Endothelial cell of umbilical vein (primary cell): ENCODE measurements around the gene VIT. TPM values are rescaled to one million over a fixed set of nuclear protein-coding genes. Genes with fewer than 3 reads are reported as not detected.

ENCODE experiments used
- BruUV-seq: library from RNA; stranded (reverse); fragments of 400-500 nt; replicated peaks from 2 replicates; lab custom pipeline; 2021; lab: Mats Ljungman, UMichigan
- CTCF ChIA-PET: fragments of 300-600, 350-600 bp; sonication (Branson Sonifier 250); formaldehyde crosslinking; loops from one replicate; lab custom pipeline; 2021; ENCODE audit warnings: antibody characterized with exemption, inconsistent platforms; lab: Charles Lee
- POLR2A ChIA-PET: fragments of 300-600, 350-600 bp; sonication (Branson Sonifier 250); formaldehyde crosslinking; loops from one replicate; lab custom pipeline; 2021; ENCODE audit warnings: antibody characterized with exemption, inconsistent platforms; lab: Charles Lee
- DNase-seq: peaks from one replicate; pipeline ENCODE4 v3.0.0-alpha.2; 2011; ENCODE audit warnings: low read depth, low spot score
- FAIRE-seq: peaks from 2 replicates; lab custom pipeline; 2011; peaks lifted over from hg19 to GRCh38; lab: Jason Lieb, UNC
- H2AFZ ChIP-seq: 2 replicates; pipeline ENCODE4 v1.6.0; 2012; ENCODE audit warnings: low read depth, low read length, control low read depth, inconsistent platforms
- H3K27ac ChIP-seq: 2 replicates; pipeline ENCODE4 v1.5.1; 2011; ENCODE audit warnings: low read depth, mild to moderate bottlenecking, control low read depth, low read length, moderate library complexity; ENCODE audit not compliant: insufficient read depth
- H3K27me3 ChIP-seq, 2 experiments: 2 replicates each; pipeline versions ENCODE4 v1.6.0 to v1.6.1; 2011; ENCODE audit warnings: low read length in 2 of 2, mixed read lengths in 1 of 2; ENCODE audit not compliant: control insufficient read depth in 2 of 2, insufficient read depth in 2 of 2
- H3K36me3 ChIP-seq, 2 experiments: 2 replicates in 1 of 2; 3 replicates in 1 of 2; pipeline ENCODE4 v1.5.1; 2011; ENCODE audit warnings: low read length in 2 of 2, mild to moderate bottlenecking in 1 of 2, moderate library complexity in 1 of 2; ENCODE audit not compliant: control insufficient read depth in 2 of 2, insufficient read depth in 2 of 2; ENCODE audit errors: extremely low read depth in 1 of 2
- H3K4me1 ChIP-seq: 3 replicates; pipeline ENCODE4 v1.5.1; 2011; ENCODE audit warnings: mild to moderate bottlenecking, low read length; ENCODE audit not compliant: control insufficient read depth, insufficient read depth; ENCODE audit errors: extremely low read depth
- H3K4me2 ChIP-seq: 2 replicates; pipeline ENCODE4 v1.6.1; 2011; ENCODE audit warnings: low read length, control low read depth, mixed read lengths; ENCODE audit not compliant: insufficient read depth
- H3K4me3 ChIP-seq, 3 experiments: fragments of 200-600 bp in 1 of 3; sonication (generic), shearing (Covaris generic) in 1 of 3; replicated peaks in 1 of 3; 2 replicates each; pipeline ENCODE4 v1.5.1; 2011 to 2016; ENCODE audit warnings: control low read depth in 3 of 3, low read length in 3 of 3, mild to moderate bottlenecking in 2 of 3, inconsistent platforms in 1 of 3, low read depth in 1 of 3, moderate library complexity in 1 of 3; ENCODE audit not compliant: insufficient read depth in 1 of 3
- H3K79me2 ChIP-seq: 2 replicates; pipeline ENCODE4 v1.6.0; 2012; ENCODE audit warnings: low read length, inconsistent platforms; ENCODE audit not compliant: control insufficient read depth, insufficient read depth
- H3K9ac ChIP-seq: replicated peaks from 2 replicates; pipeline ENCODE3; 2011; ENCODE audit warnings: low read length, control low read depth; ENCODE audit not compliant: insufficient read depth; ENCODE audit errors: extremely low read depth
- H3K9me1 ChIP-seq: replicated peaks from 3 replicates; pipeline ENCODE4 v1.6.0; 2011; ENCODE audit warnings: mild to moderate bottlenecking, low read length; ENCODE audit not compliant: control insufficient read depth, insufficient read depth; ENCODE audit errors: extremely low read depth
- H3K9me3 ChIP-seq: replicated peaks from 2 replicates; pipeline ENCODE4 v1.5.1; 2012; ENCODE audit warnings: low read length, inconsistent platforms; ENCODE audit not compliant: control insufficient read depth, insufficient read depth
- H4K20me1 ChIP-seq: replicated peaks from 2 replicates; pipeline ENCODE3; 2011; ENCODE audit warnings: mild to moderate bottlenecking, low read length; ENCODE audit not compliant: control insufficient read depth, insufficient read depth; ENCODE audit errors: extremely low read depth
- CTCF ChIP-seq, 2 donors: IDR thresholded peaks; 1 replicate in 1 of 2; 2 replicates in 1 of 2; pipeline ENCODE4 v1.5.1; 2011; ENCODE audit warnings: low read length in 2 of 2, mild to moderate bottlenecking in 2 of 2, moderate library complexity in 2 of 2, control low read depth in 1 of 2, inconsistent platforms in 1 of 2, low read depth in 1 of 2; ENCODE audit not compliant: insufficient read depth in 1 of 2; ENCODE audit errors: extremely low read depth in 1 of 2
- EZH2 ChIP-seq: IDR thresholded peaks from 2 replicates; pipeline ENCODE4 v1.6.1; 2012; ENCODE audit warnings: borderline replicate concordance, low read depth, mild to moderate bottlenecking, moderate library complexity, low read length, inconsistent platforms; ENCODE audit not compliant: severe bottlenecking
- FOS ChIP-seq: IDR thresholded peaks from 2 replicates; pipeline ENCODE4 v1.6.1; 2011; ENCODE audit warnings: mild to moderate bottlenecking, low read length, moderate library complexity, borderline replicate concordance; ENCODE audit not compliant: insufficient read depth
- GATA2 ChIP-seq: IDR thresholded peaks from 2 replicates; pipeline ENCODE4 v1.7.0; 2011; ENCODE audit warnings: low read depth, mild to moderate bottlenecking, moderate library complexity, mixed read lengths, low read length; ENCODE audit not compliant: insufficient read length, insufficient read depth
- JUN ChIP-seq: IDR thresholded peaks from 2 replicates; pipeline ENCODE4 v1.6.1; 2011; ENCODE audit warnings: borderline replicate concordance, low read depth; ENCODE audit not compliant: insufficient read length, insufficient read depth
- MAX ChIP-seq: IDR thresholded peaks from 2 replicates; pipeline ENCODE4 v1.6.1; 2011; ENCODE audit not compliant: insufficient read depth, insufficient read length
- MYC ChIP-seq: IDR thresholded peaks from one replicate; pipeline ENCODE4 v1.6.1; 2011; ENCODE audit warnings: mild to moderate bottlenecking, low read depth, low read length
- POLR2A ChIP-seq: IDR thresholded peaks from 2 replicates; pipeline ENCODE4 v1.6.1; 2012; ENCODE audit warnings: low read depth, mild to moderate bottlenecking, control low read depth, low read length
- POLR2AphosphoS5 ChIP-seq: IDR thresholded peaks from 2 replicates; pipeline ENCODE4 v1.6.1; 2012; ENCODE audit warnings: low read depth, mild to moderate bottlenecking, control low read depth, low read length, moderate library complexity; ENCODE audit not compliant: insufficient read depth
- dilution Hi-C: fragments of 300-500 bp; cut with MboI; formaldehyde crosslinking; loops from one replicate; pipeline ENCODE4 v1.15.0; 2019; ENCODE audit warnings: low sequenced_read_pairs; ENCODE audit not compliant: extremely low pct_ligation_motif_present
- intact Hi-C: fragments of 100-400 bp; cut with micrococcal nuclease; formaldehyde crosslinking; loops from one replicate; pipeline ENCODE4 v1.10.0; 2022
- polyA plus RNA-seq, 4 experiments: library from polyadenylated mRNA; depleted of rRNA in 3 of 4; stranded (reverse) in 3 of 4; unstranded in 1 of 4; fragments of >200 nt; gene quantifications; 2 replicates each; pipeline versions ENCODE4 v1.2.1 to v1.2.3, GENCODE V29; 2011 to 2012; ENCODE audit warnings: missing spikeins in 1 of 4
- total RNA-seq: library from RNA; stranded (reverse); gene quantifications from 2 replicates; pipeline ENCODE4 v1.2.3, GENCODE V29; 2021

VIT gene
- total and polyA plus RNA-seq, 2 donors (not counting 3 experiments of a cell fraction or from before 2014, with no cell fraction given) = 0.54 to 0.88 TPM

- Histone ChIP-seq H3K4me2 (no peak overlapping the region), H4K20me1 (no peaks in the 10 kb centered on the region), H3K9me1 (no peaks in the 10 kb centered on the region), H3K4me1 (no peaks in the 10 kb centered on the region), H3K9ac (no peak overlapping the region), H3K79me2 (no peaks in the 10 kb centered on the region), H2AFZ (no peak overlapping the region), H3K9me3 (no peaks in the 10 kb centered on the region), H3K4me3 (no peak overlapping the region), H3K36me3 (no peaks in the 10 kb centered on the region), H3K27me3 (peaks cover 3 to 4% of the 10 kb centered on the region in 2 experiments), H3K27ac (no peak overlapping the region)
- FAIRE-seq (no peak), DNase-seq (no peak)
- BruUV-seq = no TSS peak
- ChIA-PET CTCF (no interaction called here), POLR2A (no interaction called here)
- intact Hi-C loops (no loop called here), dilution Hi-C loops (no loop called here)
- no peak for TF ChIP-seq JUN
- no peak for TF ChIP-seq MAX
- no peak for TF ChIP-seq FOS
- no peak for TF ChIP-seq EZH2
- TF ChIP-seq POLR2A = no peak
- TF ChIP-seq POLR2AphosphoS5 = no peak
- no peak for TF ChIP-seq MYC
- no peak for TF ChIP-seq GATA2
- no peak for TF ChIP-seq CTCF (IDR thresholded peaks at IDR 0.05; ENCODE audit: extremely low read depth in 1 of 2, insufficient read depth in 1 of 2, low read depth in 1 of 2, low read length in 2 of 2)
Observed at GRCh38 chr2:36716111-36716510, 19.6 kb downstream of the VIT start.
